BLaER1 (cell line): Measurements from ENCODE around the gene GRIK3.

Experiments
- H3K27ac ChIP-seq: shearing (Covaris generic); formaldehyde crosslinking; 2 replicates; pipeline ENCODE4 v1.8.1; 2022
- H3K27me3 ChIP-seq: shearing (Covaris generic); formaldehyde crosslinking; 2 replicates; pipeline ENCODE4 v1.8.1; 2022
- H3K36me3 ChIP-seq: shearing (Covaris generic); formaldehyde crosslinking; 2 replicates; pipeline ENCODE4 v1.8.1; 2022
- H3K4me1 ChIP-seq: shearing (Covaris generic); formaldehyde crosslinking; 2 replicates; pipeline ENCODE4 v1.8.1; 2022
- H3K4me2 ChIP-seq: shearing (Covaris generic); formaldehyde crosslinking; 2 replicates; pipeline ENCODE4 v1.8.1; 2022
- H3K4me3 ChIP-seq: shearing (Covaris generic); formaldehyde crosslinking; 2 replicates; pipeline ENCODE4 v1.8.1; 2022
- H3K9ac ChIP-seq: shearing (Covaris generic); formaldehyde crosslinking; 2 replicates; pipeline ENCODE4 v1.8.1; 2022
- H3K9me3 ChIP-seq: shearing (Covaris generic); formaldehyde crosslinking; 2 replicates; pipeline ENCODE4 v1.8.1; 2022
- H4K20me1 ChIP-seq: shearing (Covaris generic); formaldehyde crosslinking; 2 replicates; pipeline ENCODE4 v1.8.1; 2022
- Cebpa-rat ChIP-seq: shearing (Covaris generic); IDR thresholded peaks from 2 replicates; pipeline ENCODE4 v1.8.1; 2022

Gene GRIK3

DNA sequence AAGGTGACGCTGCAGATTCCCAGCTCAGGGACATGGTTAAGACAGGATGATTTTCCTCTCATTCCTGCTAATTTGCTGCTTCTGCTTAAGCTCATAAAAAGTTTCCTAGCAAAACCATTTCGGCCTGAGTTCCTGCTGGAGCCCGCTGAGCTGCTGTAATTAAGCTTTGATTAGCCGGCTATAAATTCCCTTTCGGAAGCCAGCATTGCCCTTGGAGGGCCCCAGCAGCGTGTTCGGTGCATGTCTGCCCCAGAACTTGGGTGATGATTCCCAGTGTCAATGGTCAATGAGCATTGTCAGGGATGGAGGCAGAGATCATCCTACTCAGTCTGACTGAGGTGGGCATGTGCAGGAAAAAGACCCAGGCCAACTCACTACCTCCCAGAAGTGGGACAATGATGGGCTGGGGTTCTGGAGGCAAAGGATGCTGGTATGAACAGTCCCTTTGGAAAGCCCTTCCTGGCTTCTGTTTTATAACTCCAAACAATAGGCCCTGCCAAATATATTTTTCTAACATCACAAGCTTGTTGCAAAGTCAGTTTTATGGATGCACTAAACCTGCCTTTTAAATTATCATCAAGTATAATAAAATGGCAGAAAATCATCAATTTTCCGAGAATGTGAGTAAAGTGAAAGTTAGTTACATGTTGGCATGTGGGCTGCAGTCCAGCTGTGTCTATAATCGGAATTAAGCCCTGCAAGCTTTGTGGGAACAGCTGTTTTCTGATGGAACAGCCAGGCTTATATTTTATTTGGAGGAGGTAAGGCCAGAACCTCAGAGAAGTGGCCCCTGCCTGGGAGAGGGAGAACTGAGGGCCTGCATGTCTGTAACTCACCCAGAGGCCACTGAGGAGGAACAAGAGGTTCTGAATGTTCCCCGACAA, 257.1 kb downstream of the GRIK3 start:
- H3K4me2 ChIP-seq, result no peak overlapping the region
- TF ChIP-seq Cebpa-rat, result no peak
- no peaks in the 10 kb centered on the region for H3K9me3 ChIP-seq
- no peaks in the 10 kb centered on the region for H4K20me1 ChIP-seq
- no peaks in the 10 kb centered on the region for H3K36me3 ChIP-seq
- no peaks in the 10 kb centered on the region for H3K27me3 ChIP-seq
- H3K9ac ChIP-seq, result no peak overlapping the region; the same call in 1 of the 2 replicates
- H3K4me3 ChIP-seq, result no peak overlapping the region
- H3K4me1 ChIP-seq, result peaks cover 34% of the 10 kb centered on the region
- no peak overlapping the region for H3K27ac ChIP-seq

DNA sequence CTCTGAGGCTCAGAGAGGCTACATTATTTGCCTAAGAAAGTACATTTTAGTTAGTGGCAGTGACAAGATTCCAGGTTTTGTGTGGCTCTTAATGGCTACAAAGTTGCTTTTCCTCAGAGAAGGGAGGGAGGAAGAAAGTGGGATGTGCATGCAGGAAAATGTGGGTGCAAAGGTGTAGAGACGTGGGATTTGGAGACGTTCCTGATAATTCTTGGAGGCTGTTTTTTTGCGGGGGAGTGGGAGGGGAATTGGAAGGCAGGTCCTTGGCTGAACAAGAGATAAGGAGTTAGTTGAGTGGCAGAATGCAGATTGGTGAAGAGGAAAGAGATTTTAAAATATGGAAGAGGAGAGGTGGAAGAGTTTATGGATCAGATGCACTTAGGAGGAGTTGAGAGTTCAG, 258.1 kb downstream of the GRIK3 start:
- Histone ChIP-seq H3K27me3 (no peaks in the 10 kb centered on the region), H3K9ac (no peak overlapping the region), H3K4me3 (no peak overlapping the region), H4K20me1 (no peaks in the 10 kb centered on the region), H3K4me1 (peaks cover 33% of the 10 kb centered on the region), H3K27ac (no peak overlapping the region), H3K9me3 (no peaks in the 10 kb centered on the region), H3K4me2 (no peak overlapping the region), H3K36me3 (no peaks in the 10 kb centered on the region)
- no peak for TF ChIP-seq Cebpa-rat

DNA sequence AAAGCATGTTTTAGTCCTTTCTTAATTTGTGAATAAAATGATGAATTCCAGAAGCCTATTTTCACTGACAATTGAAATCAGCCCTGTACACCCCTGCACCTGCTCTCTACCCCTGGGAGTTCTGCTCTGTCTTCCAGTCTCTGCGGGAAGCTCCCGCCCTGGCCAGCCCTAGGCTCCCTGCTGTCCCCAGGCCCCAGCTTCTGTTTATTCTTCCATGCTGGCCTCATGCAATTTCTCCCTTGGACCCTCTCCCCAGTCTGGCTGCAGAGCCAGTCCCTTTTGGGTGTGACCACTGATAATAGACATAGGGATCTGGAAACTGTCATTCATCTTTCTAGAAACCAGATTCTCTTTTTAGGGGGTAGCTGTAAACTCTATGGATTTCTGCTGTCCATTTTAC, 258.6 kb downstream of the GRIK3 start:
- Histone ChIP-seq H3K36me3 (no peaks in the 10 kb centered on the region), H4K20me1 (no peaks in the 10 kb centered on the region), H3K9me3 (no peaks in the 10 kb centered on the region), H3K27ac (no peak overlapping the region), H3K27me3 (no peaks in the 10 kb centered on the region), H3K4me3 (no peak overlapping the region), H3K9ac (no peak overlapping the region), H3K4me1 (peaks cover 28% of the 10 kb centered on the region), H3K4me2 (no peak overlapping the region)
- TF ChIP-seq Cebpa-rat, result no peak

DNA sequence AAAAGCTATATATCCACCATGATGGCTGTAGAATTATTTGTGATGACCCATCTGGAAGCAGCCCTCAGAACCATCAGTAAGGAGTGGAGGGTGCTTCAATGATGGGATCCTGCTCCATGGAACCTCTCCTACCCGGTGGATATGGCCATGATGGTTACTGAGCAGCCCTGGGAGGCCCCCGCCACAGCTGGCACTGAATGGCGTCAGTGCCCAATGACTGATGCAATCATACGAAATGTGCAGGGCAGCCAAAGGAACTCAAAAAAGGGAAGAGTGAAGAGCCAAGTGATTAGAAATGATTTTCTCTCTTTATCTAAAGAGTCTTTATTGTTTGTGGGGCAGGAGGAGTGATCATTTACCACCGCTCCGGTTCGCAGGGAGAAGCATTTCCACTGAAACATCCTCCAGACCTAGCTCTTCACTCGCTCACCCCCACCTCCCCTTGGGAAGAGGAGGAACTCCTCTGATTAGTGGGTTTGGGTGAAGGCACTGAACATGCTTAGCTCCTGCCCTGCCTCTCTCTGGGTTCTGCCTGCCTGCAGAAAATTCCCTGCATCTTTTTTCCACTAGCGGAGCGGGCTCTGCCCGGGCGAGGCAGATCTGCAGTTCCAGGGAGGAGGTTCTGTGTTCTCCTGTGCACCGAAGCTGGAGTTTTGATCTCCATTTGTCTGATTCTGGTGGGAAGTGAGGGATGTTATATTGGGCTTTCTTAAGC, 260.3 kb downstream of the GRIK3 start:
- no peak overlapping the region for H3K27ac ChIP-seq
- H4K20me1 ChIP-seq, result no peaks in the 10 kb centered on the region
- H3K9me3 ChIP-seq, result no peaks in the 10 kb centered on the region
- TF ChIP-seq Cebpa-rat, result no peak
- peaks cover 20% of the 10 kb centered on the region for H3K4me1 ChIP-seq
- H3K36me3 ChIP-seq, result no peaks in the 10 kb centered on the region
- no peak overlapping the region for H3K4me3 ChIP-seq
- H3K9ac ChIP-seq, result no peak overlapping the region
- H3K4me2 ChIP-seq, result no peak overlapping the region
- H3K27me3 ChIP-seq, result no peaks in the 10 kb centered on the region

DNA sequence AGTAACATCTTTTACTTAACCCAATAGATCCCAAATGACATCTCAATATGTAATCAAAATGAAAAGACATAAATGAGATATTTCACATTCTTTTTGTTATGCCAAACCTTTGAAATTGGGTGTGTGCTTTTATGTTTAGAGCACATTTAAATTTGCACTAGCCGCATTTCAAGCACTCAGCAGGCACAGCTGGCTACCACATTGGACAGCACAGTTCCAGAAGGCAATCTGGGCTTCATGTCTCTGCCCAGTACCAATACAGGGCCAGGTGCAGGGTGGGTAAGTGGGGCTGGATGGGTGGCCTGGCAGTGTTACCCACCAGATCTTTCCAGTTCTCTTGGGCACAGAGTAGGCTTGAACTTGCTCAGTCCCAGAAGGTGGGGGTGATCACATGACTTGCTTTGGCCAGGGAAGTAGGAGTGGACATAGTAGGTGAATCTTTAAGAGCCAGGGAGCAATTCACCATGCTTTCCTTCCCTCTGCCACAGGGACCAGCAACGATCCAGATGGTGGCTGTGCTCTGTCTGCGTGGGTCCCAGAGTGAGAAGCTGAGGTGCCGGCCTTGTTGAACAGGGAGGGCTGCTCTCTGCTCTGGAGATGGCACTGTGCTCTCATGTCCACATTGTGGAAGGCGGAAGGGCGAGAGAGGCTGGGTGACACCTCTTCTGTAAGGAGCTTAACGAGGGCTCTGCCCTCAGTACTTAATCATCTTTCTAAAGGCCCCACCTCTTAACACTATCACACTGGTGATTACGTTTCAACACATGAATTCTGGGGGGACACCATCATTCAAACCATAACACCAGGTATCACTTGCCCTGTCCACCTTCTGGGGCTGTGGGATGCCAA, 261.4 kb downstream of the GRIK3 start:
- no peaks in the 10 kb centered on the region for H3K27me3 ChIP-seq

DNA sequence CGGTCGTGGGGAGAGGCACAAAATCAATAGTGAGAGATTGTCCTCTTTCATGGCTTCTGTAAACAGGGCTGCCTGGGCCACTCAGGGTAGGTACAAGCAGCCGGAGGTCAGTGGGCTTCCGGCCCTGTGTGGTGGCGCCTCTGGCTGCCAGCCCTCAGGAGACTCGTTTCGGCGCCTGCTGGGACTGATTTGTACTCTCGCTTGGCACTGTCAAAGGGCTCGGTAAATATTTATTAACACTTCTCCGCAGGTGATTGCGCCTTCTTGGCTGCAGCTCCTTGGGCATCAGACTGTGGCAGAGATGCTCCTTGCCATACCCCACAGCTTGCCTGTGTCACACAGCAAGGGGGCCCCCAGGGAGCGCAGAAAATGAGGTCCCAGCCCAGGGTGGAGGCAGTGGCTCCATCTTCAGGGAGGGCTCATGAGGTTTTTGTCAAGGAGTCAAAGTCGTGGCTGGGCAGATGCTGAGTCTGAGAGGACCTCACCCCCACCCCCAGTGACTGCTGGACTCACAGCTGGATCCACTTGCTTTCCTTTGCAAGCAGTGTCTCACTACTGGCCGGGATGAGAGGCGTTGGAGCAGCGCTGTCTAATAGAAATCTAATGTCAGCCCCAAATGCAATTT, 262.5 kb downstream of the GRIK3 start:
- no peak overlapping the region for H3K9ac ChIP-seq
- no peak overlapping the region for H3K4me3 ChIP-seq
- TF ChIP-seq Cebpa-rat, result no peak
- no peaks in the 10 kb centered on the region for H3K9me3 ChIP-seq
- no peaks in the 10 kb centered on the region for H3K27me3 ChIP-seq
- H3K36me3 ChIP-seq, result no peaks in the 10 kb centered on the region
- H3K4me2 ChIP-seq, result peak overlapping the region; percentile 40
- H4K20me1 ChIP-seq, result no peaks in the 10 kb centered on the region
- no peak overlapping the region for H3K27ac ChIP-seq
- H3K4me1 ChIP-seq, result peaks cover 15% of the 10 kb centered on the region

More for the DNA sequence above, 261.4 kb downstream of the GRIK3 start:
- Histone ChIP-seq H3K4me3 (no peak overlapping the region), H3K4me2 (no peak overlapping the region), H3K36me3 (no peaks in the 10 kb centered on the region), H3K9ac (no peak overlapping the region), H3K27ac (no peak overlapping the region), H4K20me1 (no peaks in the 10 kb centered on the region), H3K4me1 (peaks cover 15% of the 10 kb centered on the region), H3K9me3 (no peaks in the 10 kb centered on the region)
- TF ChIP-seq Cebpa-rat, result no peak

DNA sequence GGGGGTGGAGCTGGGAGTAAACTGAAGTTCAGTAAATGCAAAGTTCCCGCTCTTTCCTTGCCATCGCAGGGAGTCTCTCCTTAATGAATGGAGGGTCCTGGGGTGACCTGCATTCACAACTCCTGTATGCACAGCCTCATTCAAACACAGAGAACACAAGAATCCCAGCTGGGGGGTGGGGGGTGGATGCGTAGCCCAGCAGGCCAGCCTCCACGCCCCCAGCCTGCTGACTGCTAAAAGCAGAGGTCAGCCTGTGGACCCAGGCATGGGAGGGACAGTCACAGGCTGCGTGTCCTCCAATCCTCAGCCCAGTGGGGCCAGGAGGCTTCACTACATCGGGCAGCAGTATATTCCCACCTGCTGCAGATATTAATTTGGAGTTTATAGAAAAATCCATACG, 263.1 kb downstream of the GRIK3 start:
- H3K27ac ChIP-seq, result no peak overlapping the region

DNA sequence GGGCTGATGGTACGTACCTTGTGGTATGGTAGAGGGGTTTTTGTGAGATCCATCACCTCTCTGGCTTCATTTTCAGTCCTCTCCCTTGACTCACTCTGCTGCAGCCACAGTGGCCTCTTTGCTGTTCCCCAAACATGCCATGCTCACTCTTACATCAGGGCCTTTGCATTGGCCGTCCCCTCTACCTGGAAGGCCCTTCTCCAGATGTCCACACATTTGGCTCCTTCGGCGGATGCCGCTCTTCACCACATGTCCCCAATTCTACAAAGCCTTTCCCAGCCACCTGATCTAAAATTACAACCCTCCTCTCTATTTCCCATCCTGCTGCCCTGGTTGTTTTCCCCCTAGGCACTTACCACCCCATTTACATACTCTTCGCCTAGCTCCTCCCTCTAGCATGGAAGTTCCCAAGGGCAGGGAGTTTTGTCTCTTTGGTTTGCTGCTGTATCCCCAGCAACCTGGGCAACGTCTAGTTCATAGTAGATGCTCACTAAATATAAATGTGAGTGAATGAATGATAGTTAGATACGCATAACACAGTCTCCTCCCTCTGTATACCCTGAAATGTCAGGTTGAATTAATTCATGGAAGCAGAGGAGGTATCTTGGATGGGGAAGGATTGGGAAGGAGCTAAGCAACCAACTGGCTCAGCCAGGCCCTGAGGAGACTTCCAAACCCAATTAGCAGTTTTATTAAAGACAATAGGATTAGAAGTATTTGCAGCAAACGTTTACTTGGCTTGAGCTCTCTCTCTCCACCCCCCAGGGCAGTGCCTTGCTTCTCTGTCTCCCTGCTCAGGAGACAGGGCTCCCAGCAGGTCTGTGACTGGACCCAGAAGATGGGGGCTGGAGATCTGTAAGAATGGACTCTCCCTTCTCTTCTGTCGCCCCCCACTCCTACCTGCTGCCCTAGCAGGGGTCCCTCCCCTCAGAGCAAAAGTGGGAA, 264.2 kb downstream of the GRIK3 start:
- H3K27me3 ChIP-seq, result no peaks in the 10 kb centered on the region
- no peak overlapping the region for H3K9ac ChIP-seq
- H3K9me3 ChIP-seq, result no peaks in the 10 kb centered on the region
- H3K36me3 ChIP-seq, result no peaks in the 10 kb centered on the region
- H3K4me3 ChIP-seq, result no peak overlapping the region
- TF ChIP-seq Cebpa-rat, result no peak
- H3K4me1 ChIP-seq, result peaks cover 9% of the 10 kb centered on the region
- no peak overlapping the region for H3K4me2 ChIP-seq
- no peaks in the 10 kb centered on the region for H4K20me1 ChIP-seq
- no peak overlapping the region for H3K27ac ChIP-seq

More for the DNA sequence above, 263.1 kb downstream of the GRIK3 start:
- Histone ChIP-seq H3K36me3 (no peaks in the 10 kb centered on the region), H3K4me2 (peak overlapping the region; percentile 40), H4K20me1 (no peaks in the 10 kb centered on the region), H3K9ac (no peak overlapping the region), H3K4me1 (peaks cover 15% of the 10 kb centered on the region), H3K4me3 (no peak overlapping the region), H3K9me3 (no peaks in the 10 kb centered on the region), H3K27me3 (no peaks in the 10 kb centered on the region)
- TF ChIP-seq Cebpa-rat, result no peak
